IMR-90 (cell line): ENCODE results near the gene TPST1. TPM values are rescaled to one million over a fixed set of nuclear protein-coding genes. Genes with fewer than 3 reads are reported as not detected.

Experiments
- ATAC-seq: fragments of 200-7000 bp; cut with Tn5 transposase; 2 replicates; pipeline ENCODE4 v1.9.1; 2020; ENCODE audit warnings: low read depth, mild to moderate bottlenecking, moderate library complexity
- BruUV-seq: library from RNA; stranded (reverse); fragments of 400-500 nt; replicated peaks from 2 replicates; lab custom pipeline; 2021; lab: Mats Ljungman, UMichigan
- CTCF ChIA-PET: fragments of 300-600 bp; formaldehyde crosslinking; extraction: SDS; loops from one replicate; lab custom pipeline; 2021; ENCODE audit warnings: antibody characterized with exemption; lab: Yijun Ruan, JAX
- POLR2A ChIA-PET: fragments of 300-600 bp; sonication (Branson Sonifier 250); formaldehyde crosslinking; loops from one replicate; lab custom pipeline; 2022; ENCODE audit warnings: antibody characterized with exemption; ENCODE audit not compliant: unreplicated experiment; lab: Charles Lee
- DNase-seq: peaks from one replicate; pipeline ENCODE4 v3.0.0; 2013
- H2AFZ ChIP-seq: replicated peaks from 2 replicates; pipeline ENCODE3; 2013; ENCODE audit warnings: low read length, mild to moderate bottlenecking; ENCODE audit not compliant: poor library complexity
- H2AK5ac ChIP-seq: 2 replicates; pipeline ENCODE4 v1.6.1; 2013; ENCODE audit warnings: low read depth, low read length, inconsistent platforms
- H2AK9ac ChIP-seq: replicated peaks from 2 replicates; pipeline ENCODE3; 2013; ENCODE audit warnings: mild to moderate bottlenecking, low read depth, low read length, moderate library complexity; ENCODE audit not compliant: poor library complexity
- H2BK120ac ChIP-seq: 2 replicates; pipeline ENCODE4 v1.6.1; 2013; ENCODE audit warnings: low read depth, low read length, inconsistent platforms
- H2BK15ac ChIP-seq: 3 replicates; pipeline ENCODE4 v1.6.1; 2013; ENCODE audit warnings: low read depth, low read length, inconsistent platforms
- H2BK20ac ChIP-seq: 2 replicates; pipeline ENCODE4 v1.6.1; 2013; ENCODE audit warnings: low read depth, mild to moderate bottlenecking, inconsistent platforms, low read length, moderate library complexity
- H2BK5ac ChIP-seq: 2 replicates; pipeline ENCODE4 v1.6.1; 2013; ENCODE audit warnings: mild to moderate bottlenecking, low read depth, low read length, inconsistent platforms; ENCODE audit not compliant: poor library complexity, severe bottlenecking
- H3K14ac ChIP-seq: replicated peaks from 2 replicates; pipeline ENCODE4 v1.6.1; 2013; ENCODE audit warnings: low read depth, low read length, inconsistent platforms
- H3K18ac ChIP-seq: 2 replicates; pipeline ENCODE4 v1.6.1; 2013; ENCODE audit warnings: low read depth, low read length, control low read depth
- H3K23ac ChIP-seq: 2 replicates; pipeline ENCODE4 v1.6.1; 2013; ENCODE audit warnings: low read depth, low read length, inconsistent platforms
- H3K27ac ChIP-seq: 2 replicates; pipeline ENCODE4 v1.5.1; 2013; ENCODE audit warnings: mild to moderate bottlenecking, control low read depth, low read length; ENCODE audit not compliant: insufficient read depth
- H3K27me3 ChIP-seq: 2 replicates; pipeline ENCODE4 v1.6.1; 2013; ENCODE audit warnings: low read length; ENCODE audit not compliant: control insufficient read depth, insufficient read depth
- H3K36me3 ChIP-seq: 2 replicates; pipeline ENCODE4 v1.6.1; 2013; ENCODE audit warnings: low read length, mixed read lengths; ENCODE audit not compliant: control insufficient read depth, insufficient read depth
- H3K4ac ChIP-seq: 2 replicates; pipeline ENCODE4 v1.6.1; 2013; ENCODE audit warnings: low read depth, low read length, inconsistent platforms
- H3K4me1 ChIP-seq: 2 replicates; pipeline ENCODE4 v1.6.1; 2013; ENCODE audit warnings: low read length, mixed read lengths; ENCODE audit not compliant: control insufficient read depth, insufficient read depth
- H3K4me2 ChIP-seq: 2 replicates; pipeline ENCODE4 v1.6.1; 2013; ENCODE audit warnings: low read depth, mild to moderate bottlenecking, control low read depth, low read length, moderate library complexity
- H3K4me3 ChIP-seq: 2 replicates; pipeline ENCODE4 v1.5.1; 2013; ENCODE audit warnings: low read depth, mild to moderate bottlenecking, control low read depth, low read length, moderate library complexity; ENCODE audit not compliant: insufficient read depth
- H3K56ac ChIP-seq: 2 replicates; pipeline ENCODE4 v1.6.1; 2013; ENCODE audit warnings: low read length, inconsistent platforms; ENCODE audit not compliant: insufficient read depth; ENCODE audit errors: extremely low read depth
- H3K79me1 ChIP-seq, 2 experiments: 2 replicates each; pipeline ENCODE4 v1.6.1; 2013; ENCODE audit warnings: low read length in 2 of 2, inconsistent platforms in 1 of 2, low read depth in 1 of 2
- H3K9ac ChIP-seq: 2 replicates; pipeline ENCODE4 v1.6.1; 2013; ENCODE audit warnings: low read depth, low read length, control low read depth
- H3K9me1 ChIP-seq: 2 replicates; pipeline ENCODE4 v1.6.1; 2013; ENCODE audit warnings: low read length, inconsistent platforms; ENCODE audit not compliant: insufficient read depth
- H3K9me3 ChIP-seq: 2 replicates; pipeline ENCODE4 v1.6.1; 2013; ENCODE audit warnings: low read length; ENCODE audit not compliant: control insufficient read depth, insufficient read depth
- H4K20me1 ChIP-seq: 2 replicates; pipeline ENCODE4 v1.6.1; 2013; ENCODE audit warnings: low read length, inconsistent platforms; ENCODE audit not compliant: insufficient read depth
- H4K5ac ChIP-seq: 2 replicates; pipeline ENCODE4 v1.6.1; 2013; ENCODE audit warnings: mild to moderate bottlenecking, low read depth, low read length, control low read depth
- H4K8ac ChIP-seq, 2 experiments: 2 replicates each; pipeline ENCODE4 v1.6.1; 2013; ENCODE audit warnings: low read depth in 2 of 2, low read length in 2 of 2, control low read depth in 1 of 2, inconsistent platforms in 1 of 2
- H4K91ac ChIP-seq: 2 replicates; pipeline ENCODE4 v1.6.1; 2013; ENCODE audit warnings: low read depth, low read length, inconsistent platforms; ENCODE audit not compliant: insufficient read depth
- BHLHE40 ChIP-seq: fragments of 150-350 bp; IDR thresholded peaks from 2 replicates; pipeline ENCODE4 v1.6.1; 2016; ENCODE audit warnings: mild to moderate bottlenecking, low read depth, low read length
- CEBPB ChIP-seq: IDR thresholded peaks from 2 replicates; pipeline ENCODE4 v1.6.1; 2012; ENCODE audit warnings: low read depth, low read length, improper control_type of control experiment
- CHD1 ChIP-seq: IDR thresholded peaks from 2 replicates; pipeline ENCODE4 v1.6.1; 2012; ENCODE audit warnings: low read depth, low read length, improper control_type of control experiment
- ELK1 ChIP-seq: fragments of 150-350 bp; IDR thresholded peaks from 2 replicates; pipeline ENCODE4 v1.6.1; 2016; ENCODE audit warnings: low read depth, mild to moderate bottlenecking, low read length, moderate library complexity, borderline replicate concordance
- FOS ChIP-seq: fragments of 150-350 bp; IDR thresholded peaks from 2 replicates; pipeline ENCODE4 v1.6.1; 2016; ENCODE audit warnings: low read depth, low read length
- MAFK ChIP-seq: IDR thresholded peaks from 2 replicates; pipeline ENCODE4 v1.6.1; 2012; ENCODE audit warnings: low read depth, low read length, improper control_type of control experiment
- MAZ ChIP-seq: IDR thresholded peaks from 2 replicates; pipeline ENCODE4 v1.6.1; 2012; ENCODE audit warnings: low read depth, mild to moderate bottlenecking, low read length, improper control_type of control experiment, moderate library complexity, borderline replicate concordance
- MXI1 ChIP-seq: IDR thresholded peaks from 2 replicates; pipeline ENCODE4 v1.6.1; 2012; ENCODE audit warnings: low read depth, mild to moderate bottlenecking, low read length, moderate library complexity, borderline replicate concordance
- NFE2L2 ChIP-seq: fragments of 150-350 bp; IDR thresholded peaks from 2 replicates; pipeline ENCODE4 v1.6.1; 2016; ENCODE audit warnings: low read depth, mild to moderate bottlenecking, low read length
- POLR2A ChIP-seq: IDR thresholded peaks from 2 replicates; pipeline ENCODE4 v1.6.1; 2012; ENCODE audit warnings: mild to moderate bottlenecking, low read depth, low read length
- RAD21 ChIP-seq: IDR thresholded peaks from 2 replicates; pipeline ENCODE4 v1.6.1; 2012; ENCODE audit warnings: low read length, improper control_type of control experiment
- RCOR1 ChIP-seq: IDR thresholded peaks from 2 replicates; pipeline ENCODE4 v1.6.1; 2012; ENCODE audit warnings: mild to moderate bottlenecking, low read length, improper control_type of control experiment; ENCODE audit not compliant: insufficient replicate concordance
- RFX5 ChIP-seq: IDR thresholded peaks from 2 replicates; pipeline ENCODE4 v1.8.0; 2012; ENCODE audit warnings: low read depth, mild to moderate bottlenecking, low read length, moderate library complexity
- SMC3 ChIP-seq: fragments of 150-350 bp; IDR thresholded peaks from 2 replicates; pipeline ENCODE4 v1.6.1; 2016; ENCODE audit warnings: low read depth, mild to moderate bottlenecking, antibody characterized with exemption, low read length, moderate library complexity
- USF2 ChIP-seq: fragments of 150-350 bp; IDR thresholded peaks from 2 replicates; pipeline ENCODE4 v1.6.1; 2017; ENCODE audit warnings: mild to moderate bottlenecking, antibody characterized with exemption, low read length, low read depth
- WGBS, 2 experiments: methylation state at CpG; one replicate each; pipeline versions ENCODE4 v1.1.5 to v1.1.7; 2013; ENCODE audit warnings: missing lambda C conversion rate in 2 of 2; ENCODE audit not compliant: insufficient read length in 1 of 2; ENCODE audit errors: extremely low coverage in 2 of 2; 5-methylcytosine and 5-hydroxymethylcytosine counted together
- dilution Hi-C: fragments of 300-500 bp; cut with HindIII; formaldehyde crosslinking; loops from one replicate; pipeline ENCODE4 v1.14.3; 2018; ENCODE audit warnings: low sequenced_read_pairs; ENCODE audit not compliant: unreplicated experiment
- in situ Hi-C: fragments of 300-500 bp; cut with MboI; formaldehyde crosslinking; loops from 3 replicates; pipeline ENCODE4 v1.14.3; 2019; ENCODE audit warnings: low sequenced_read_pairs, inconsistent platforms, mixed read lengths
- intact Hi-C: fragments of 100-400 bp; cut with micrococcal nuclease; formaldehyde crosslinking; loops from 2 replicates; pipeline ENCODE4 v1.10.0; 2022
- polyA plus RNA-seq, 3 experiments: library from polyadenylated mRNA; depleted of rRNA; stranded (reverse); fragments of >200 nt; gene quantifications; 2 replicates each; pipeline ENCODE4 v1.2.3, GENCODE V29; 2012; ENCODE audit warnings: low replicate concordance in 1 of 3
- total RNA-seq: library from RNA; depleted of rRNA; stranded (reverse); fragments of >200 nt; gene quantifications from 2 replicates; pipeline ENCODE4 v1.2.3, GENCODE V29; 2012

Gene TPST1
- total and polyA plus RNA-seq, 2 of the 4 experiments (the other 2 are of a cell fraction), result 37.7 to 58.6 TPM

GRCh38 chr7:66206119-66206933 lies 1.2 kb downstream of the TPST1 start:
- Histone ChIP-seq H2BK20ac (peak overlapping the region; percentile 51; the same call in 1 of the 2 replicates), H3K79me1 (peaks cover 29 to 50% of the 10 kb centered on the region in 2 experiments), H3K4me2 (peak overlapping the region; percentile 100), H3K4ac (peak overlapping the region; percentile 96), H3K23ac (peak overlapping the region; percentile 100), H3K9ac (peak overlapping the region; percentile 92), H2BK5ac (peak overlapping the region; percentile 1), H3K18ac (peak overlapping the region; percentile 92), H2AK5ac (peak overlapping the region; percentile 66), H4K5ac (peak overlapping the region; percentile 86), H4K91ac (peak overlapping the region; percentile 71), H4K8ac (peak overlapping the region; percentile 11 to 19; a peak in 2 of 4 replicates), H3K27ac (peak overlapping the region; percentile 43; the same call in 1 of the 2 replicates), H3K4me3 (peak overlapping the region; percentile 77), H2BK120ac (peak overlapping the region; percentile 64), H3K9me3 (no peaks in the 10 kb centered on the region), H2BK15ac (peak overlapping the region; percentile 63; the same call in 2 of the 3 replicates), H3K9me1 (peaks cover 10% of the 10 kb centered on the region), H3K56ac (peak overlapping the region; percentile 61; the same call in 1 of the 2 replicates), H2AFZ (no peak overlapping the region), H3K4me1 (peaks cover 9% of the 10 kb centered on the region), H3K36me3 (peaks cover 11% of the 10 kb centered on the region; the same call in 1 of the 2 replicates), H2AK9ac (peak overlapping the region; percentile 56), H3K14ac (peak overlapping the region; percentile 91), H3K27me3 (0 out of 2 replicates have a peak, but pooled peaks cover 2% of the 10 kb centered on the region), H4K20me1 (peaks cover 13% of the 10 kb centered on the region; the same call in 1 of the 2 replicates)
- dilution Hi-C loops, result no loop called here
- intact Hi-C loops, result loop anchor here (5.0 to 10.0 kb wide), 3 partner anchors 61 to 126 kb away; no protein-coding TSS in a partner anchor
- no TSS peak for BruUV-seq
- WGBS, 2 experiments, result 50% methylated on average over 2 of the region's 12 CpGs; no CpG with 5 or more reads in 1 of the 2 experiments
- no peak for ATAC-seq
- CTCF ChIA-PET, result no interaction called here
- POLR2A ChIA-PET, result interaction anchor here (0.6 kb wide), 1 partner anchor 422 kb away, joined by 3 read pairs; the partner anchor contains the start of gene KCTD7
- DNase-seq, result no peak
- in situ Hi-C loops, result no loop called here
- TF ChIP-seq MAFK (no peak), CEBPB (no peak), POLR2A (no peak), BHLHE40 (no peak), CHD1 (no peak), RFX5 (no peak), ELK1 (no peak), NFE2L2 (no peak), SMC3 (no peak), RAD21 (no peak), MXI1 (no peak), USF2 (no peak), MAZ (no peak), RCOR1 (no peak), FOS (no peak)
